ENCODE results near the gene PIAS3.
"Not testable (repeated sequence)": the region's sequence is repeated elsewhere in the genome, so short reads cannot be mapped to it uniquely, and the experiment has no call there.

Gene PIAS3

GRCh38 chr1:145871994-145872924 lies 13.4 kb upstream of the PIAS3 start:
- DNase-seq = peak; percentile 32

DNA sequence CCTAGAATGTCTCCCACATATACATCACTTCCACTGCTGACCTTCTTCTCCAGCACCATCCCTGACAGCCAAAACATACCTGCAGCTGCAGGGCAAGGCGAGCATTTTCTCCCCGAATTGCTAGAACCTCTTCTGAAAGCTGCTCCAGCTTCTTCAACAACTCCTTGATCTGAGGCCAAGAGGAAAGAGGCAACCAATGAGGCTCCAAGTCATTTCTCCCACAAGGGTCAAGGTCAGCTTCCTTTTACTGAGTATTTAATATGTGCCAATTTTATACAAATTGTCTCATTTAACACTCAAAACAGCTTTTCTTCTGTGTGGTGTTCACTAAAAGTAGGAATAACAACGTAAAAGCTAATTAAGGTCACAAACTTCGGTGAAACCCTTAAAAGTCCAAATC lies 9.4 kb upstream of the PIAS3 start:
- DNase-seq = no peak

DNA sequence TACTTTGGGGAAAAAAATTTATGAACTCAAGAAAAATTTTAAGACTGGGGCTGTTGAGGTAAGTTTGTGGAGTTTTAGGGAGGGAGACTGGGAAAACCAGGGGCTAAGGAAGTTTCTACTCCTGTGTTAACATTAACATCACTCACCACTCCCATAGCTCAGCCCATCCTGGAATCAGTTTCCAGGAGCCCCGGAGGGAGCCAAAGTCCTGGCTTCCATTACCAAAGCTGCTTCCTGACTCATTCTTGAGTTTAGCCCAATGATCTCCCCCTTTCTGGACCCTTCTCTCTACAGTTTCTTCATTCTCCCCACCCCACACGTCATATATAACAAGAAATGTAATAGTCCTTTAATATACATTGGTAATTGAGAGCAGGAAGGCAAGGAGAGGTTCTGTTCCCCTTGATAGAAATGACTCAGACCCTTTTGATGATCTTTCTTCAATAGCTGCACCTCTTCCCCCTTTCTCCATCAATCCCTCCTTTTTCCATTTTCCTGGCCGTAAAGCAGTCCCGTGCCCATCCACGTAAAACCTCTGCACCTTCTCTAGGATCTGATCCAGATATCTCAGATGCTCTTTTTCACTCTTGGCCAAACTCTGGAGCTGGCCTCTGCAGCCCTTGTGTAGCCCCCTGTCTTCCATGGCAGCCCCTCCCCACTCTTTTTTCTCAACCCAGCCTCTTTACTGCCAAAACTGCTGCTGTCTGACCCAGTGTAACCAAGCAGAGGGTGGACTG lies 4.6 kb upstream of the PIAS3 start:
- no peak for DNase-seq

DNA sequence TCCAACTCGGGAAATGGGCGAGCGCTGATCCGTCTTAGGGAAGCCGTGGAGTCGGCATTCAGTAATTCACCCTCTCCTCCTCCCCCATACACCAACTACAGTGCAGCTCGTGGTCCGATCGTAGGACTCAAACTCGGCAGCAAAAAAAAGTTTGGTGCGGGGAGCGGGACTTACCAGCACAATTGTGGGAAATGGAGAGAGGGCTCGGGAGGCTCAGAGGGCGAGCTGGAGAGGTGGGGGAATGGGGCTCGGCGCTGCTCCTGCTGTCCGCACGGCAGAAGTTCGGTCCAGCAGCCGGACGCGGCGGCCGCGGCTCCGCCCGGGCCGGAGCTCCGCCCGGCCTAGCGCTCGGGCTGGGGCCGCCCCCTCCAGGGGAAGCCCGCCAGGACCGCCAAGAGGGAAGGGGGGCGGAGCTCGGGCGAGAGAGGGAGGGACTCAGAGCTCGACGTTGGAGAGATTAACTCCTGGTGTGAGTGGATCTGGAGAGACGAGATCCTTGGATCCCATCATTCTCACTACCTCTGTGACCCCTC lies 676 bp upstream of the PIAS3 start:
- peak; percentile 73 for DNase-seq

DNA sequence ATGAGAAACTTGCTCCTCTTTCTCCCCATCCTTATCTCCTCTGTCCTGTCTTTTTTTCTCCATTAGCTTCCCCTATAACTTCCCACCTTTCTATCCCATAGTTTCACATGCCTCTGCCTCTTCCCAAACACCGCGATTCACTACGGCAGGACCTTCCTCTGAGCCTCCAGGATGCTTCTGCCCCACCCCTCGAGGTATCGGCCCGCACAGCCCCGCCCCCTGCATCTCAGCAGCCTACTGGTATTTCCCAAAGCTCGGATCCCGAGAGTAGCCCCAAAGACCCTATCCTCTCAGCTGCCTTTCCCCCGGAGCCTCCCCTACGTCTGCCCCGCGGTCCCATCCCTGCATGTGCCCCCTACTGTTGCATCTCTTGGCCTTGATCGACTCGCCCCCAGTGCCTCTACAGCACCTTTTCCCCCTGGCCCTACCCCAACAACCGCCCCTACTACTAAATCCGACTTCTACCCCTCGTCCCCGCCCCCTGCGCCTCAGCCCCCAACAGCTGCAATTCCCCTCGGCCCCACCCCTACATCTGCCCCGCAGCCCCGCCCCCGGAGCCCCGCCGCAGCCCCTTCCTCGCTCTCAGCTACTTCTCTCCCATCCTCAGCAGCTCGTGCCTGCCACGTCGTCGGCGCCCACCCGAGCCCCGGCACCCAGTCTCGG lies 512 bp downstream of the PIAS3 start:
- peak; percentile 68 for DNase-seq

DNA sequence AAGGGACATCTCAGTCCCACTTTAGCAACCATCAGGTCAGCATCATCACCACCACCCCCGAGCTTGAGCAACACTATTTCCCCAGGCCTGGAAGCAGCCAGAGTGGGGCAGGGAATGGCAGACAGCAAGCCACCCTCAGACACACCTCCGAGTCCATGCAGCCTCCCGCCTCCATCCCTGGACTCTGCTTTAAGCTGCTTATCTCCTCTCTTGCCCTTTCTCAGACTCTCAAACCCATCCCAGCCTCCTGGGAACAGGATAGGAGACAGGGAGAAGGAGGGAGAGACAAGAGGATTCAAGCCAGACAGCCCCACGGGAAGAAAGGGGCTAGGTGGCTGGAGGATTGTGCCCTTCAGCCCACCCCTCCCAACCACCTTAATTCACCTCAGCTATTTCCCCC lies 1.7 kb downstream of the PIAS3 start:
- DNase-seq = no peak

DNA sequence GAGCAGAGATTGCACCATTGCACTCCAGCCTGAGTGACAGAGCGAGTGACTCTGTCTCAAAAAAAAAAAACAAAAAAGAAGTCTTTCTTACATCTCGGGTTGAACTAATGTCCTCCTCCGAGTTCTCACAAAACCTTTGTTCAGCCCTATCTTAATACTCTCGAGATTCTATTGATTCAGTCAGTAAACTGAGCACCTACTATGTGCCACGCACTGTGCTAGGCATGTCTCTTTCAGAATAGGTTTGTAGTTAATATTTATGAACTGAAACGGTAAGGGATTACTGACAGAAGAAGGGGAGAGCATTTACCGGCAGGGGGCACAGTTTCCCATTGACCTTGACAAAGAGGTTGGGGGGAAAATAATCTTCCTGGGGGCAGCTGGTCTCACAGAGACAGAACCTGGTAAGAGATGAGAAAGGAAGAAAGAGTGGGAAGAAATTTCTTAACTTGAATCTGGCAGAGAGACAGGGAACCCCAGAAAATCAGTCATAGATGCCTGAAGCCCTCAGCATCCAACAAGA lies 3.4 kb downstream of the PIAS3 start:
- DNase-seq = no peak

DNA sequence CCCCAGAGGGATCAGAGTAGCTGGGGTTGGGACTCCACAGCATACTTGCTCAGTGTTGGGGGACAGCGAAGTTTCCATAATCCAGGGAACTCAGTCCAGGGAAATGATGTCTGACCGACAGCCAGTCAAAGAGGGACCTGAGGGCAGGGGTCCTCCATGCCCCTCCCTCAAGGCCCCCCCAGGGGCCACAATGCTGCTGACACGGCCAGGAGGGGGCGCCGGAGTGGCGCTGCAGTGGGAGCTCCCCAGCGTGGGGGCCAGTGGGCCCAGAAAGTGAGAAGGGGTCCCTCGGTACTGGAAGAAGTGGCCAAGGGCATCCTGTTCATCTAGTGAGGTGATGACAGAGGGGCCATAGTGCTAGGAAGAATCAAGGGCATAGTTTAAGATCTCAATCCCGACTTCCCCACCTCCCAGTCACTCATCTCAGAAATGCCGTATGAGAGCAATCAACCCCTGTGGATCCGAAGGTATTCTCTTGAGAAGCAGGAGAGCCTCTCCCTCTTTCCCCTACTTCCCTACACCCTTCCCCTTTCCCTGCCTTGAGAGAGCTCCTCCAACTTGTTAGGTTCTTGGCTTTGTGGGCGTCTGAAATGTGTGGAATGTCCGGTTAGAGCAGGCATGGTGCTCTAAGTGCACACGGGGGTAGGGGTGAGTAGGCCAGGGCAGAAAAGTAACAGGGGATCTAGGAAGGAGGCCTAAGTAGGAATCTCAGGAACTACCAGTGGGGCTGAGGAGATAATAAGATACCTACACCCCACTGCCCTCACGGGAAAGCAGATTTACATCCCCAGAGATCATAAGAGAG lies 9.3 kb downstream of the PIAS3 start:
- DNase-seq = no peak

- DNase-seq = no peak
Measured at GRCh38 chr1:145847827-145848226, 11.1 kb downstream of the PIAS3 start.

DNA sequence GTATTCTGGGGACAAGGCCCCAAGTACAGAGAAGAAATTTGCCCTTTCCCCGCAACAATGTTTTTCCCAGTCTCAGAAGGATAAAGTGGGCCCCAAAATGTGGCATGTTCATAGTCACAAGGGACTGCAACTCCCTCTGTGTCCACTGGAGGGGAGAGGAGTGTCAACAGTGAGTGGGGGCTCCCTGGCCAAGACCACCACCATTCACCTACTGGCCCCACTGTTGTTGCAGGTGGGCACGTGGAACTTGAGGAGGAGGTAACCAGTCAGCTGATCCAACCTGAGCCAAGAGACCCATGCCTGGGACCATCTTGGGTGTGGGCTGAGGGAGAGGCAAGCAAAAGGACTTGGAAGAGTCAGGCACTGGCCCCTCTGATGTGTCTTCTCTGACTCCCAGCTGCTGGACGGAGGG lies 12.7 kb downstream of the PIAS3 start:
- no peak for DNase-seq

DNA sequence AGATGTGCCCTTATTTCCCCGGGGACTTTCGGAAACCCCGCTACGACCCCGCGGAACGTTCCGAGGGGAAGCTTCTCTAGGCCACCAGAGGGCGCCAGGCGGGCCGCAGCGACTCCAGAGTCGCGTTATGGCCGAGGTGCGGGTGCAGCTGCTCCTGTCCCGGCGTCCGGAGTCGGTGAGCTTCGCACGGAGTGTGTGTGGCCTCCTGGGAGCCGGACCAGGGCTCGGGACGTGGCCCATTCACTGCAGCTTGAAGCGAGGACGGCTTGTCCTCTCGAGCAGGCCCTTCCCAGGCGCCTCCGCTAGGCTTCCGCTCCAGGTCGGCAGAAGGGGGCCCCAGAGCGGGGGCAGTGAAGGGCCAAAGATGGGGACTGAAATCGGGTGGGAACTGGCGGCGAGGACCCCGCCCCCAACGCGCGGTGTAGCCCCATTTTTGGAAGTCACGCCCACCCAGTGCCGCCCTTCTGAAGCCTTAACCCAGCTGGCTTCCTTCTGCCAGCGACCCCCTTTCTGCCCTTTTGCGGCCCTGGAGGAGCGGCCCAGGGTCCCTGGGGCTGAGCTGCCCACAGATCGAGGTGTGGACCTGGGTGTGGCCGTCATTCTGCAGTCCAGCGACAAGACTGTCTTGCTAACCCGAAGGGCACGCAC lies 13.2 kb downstream of the PIAS3 start, which contains the start of gene NUDT17:
Gene NUDT17, plus strand, starts transcription at position 117 of the 648 bp plus-strand sequence. Its CDS starts 11 bp downstream, at position 128.
- DNase-seq = peak; percentile 75

DNA sequence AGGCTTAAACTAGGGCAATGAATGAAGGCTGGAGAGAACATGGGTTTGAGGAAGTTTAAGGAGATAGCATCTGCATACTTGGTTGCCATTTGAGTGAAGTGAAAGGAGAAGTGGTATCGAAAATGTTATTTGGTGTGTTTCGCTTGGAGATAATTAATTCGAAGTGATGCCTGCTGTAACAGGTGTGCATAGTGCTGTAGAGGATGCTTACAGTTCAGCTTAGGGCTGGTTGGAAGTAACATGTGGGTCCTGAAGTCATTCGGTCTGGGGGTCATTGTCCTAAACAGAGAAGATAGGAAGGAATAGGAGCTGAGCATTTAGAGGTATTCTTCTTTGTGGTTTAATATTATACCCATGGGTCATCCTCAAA lies 13.8 kb downstream of the PIAS3 start:
- no peak for DNase-seq

DNA sequence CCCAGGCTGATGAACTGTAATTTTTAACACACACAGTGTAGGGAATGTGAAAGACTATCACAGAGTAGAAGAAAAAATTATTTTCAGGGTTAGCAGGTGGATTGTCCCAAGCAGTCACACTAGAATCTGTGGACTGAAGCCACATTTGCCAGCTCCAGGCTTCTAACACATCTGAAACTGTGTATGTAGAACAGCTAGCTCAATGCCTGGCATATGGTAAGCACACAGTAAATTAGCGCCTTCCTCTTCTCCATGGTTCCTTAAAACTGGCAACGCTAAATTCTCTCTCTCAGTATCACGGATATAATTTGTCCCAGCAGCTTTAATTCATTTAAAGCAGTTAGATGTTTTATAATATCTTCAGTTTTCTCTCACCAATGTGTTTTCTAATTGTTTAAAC lies 15.8 kb downstream of the PIAS3 start:
- no peak for DNase-seq

GRCh38 chr1:145837656-145838055 lies 21.2 kb downstream of the PIAS3 start:
- DNase-seq = no peak

DNA sequence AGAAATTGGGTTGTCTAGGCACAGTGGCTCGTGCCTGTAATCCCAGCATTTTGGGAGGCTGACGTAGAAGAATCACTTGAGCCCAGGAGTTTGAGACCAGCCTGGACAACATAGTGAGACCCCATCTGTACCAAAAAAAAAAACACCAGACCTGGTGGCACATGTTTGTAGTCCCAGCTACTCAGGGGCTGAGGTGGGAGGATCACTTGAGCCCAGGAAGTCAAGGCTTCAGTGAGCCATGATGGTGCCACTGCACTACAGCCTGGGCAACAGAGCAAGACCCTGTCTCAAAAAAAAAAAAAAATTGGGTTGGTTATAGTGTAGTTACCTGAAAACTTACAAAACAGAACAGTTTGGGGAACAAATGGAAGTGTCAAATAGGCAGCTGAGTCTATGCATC lies 28.1 kb downstream of the PIAS3 start:
- DNase-seq = not testable (repeated sequence)

GRCh38 chr1:145828367-145829026 lies 30.4 kb downstream of the PIAS3 start:
- DNase-seq = no peak

- DNase-seq = no peak
Measured at GRCh38 chr1:145827966-145828365, 30.9 kb downstream of the PIAS3 start.

- DNase-seq = no peak
Measured at GRCh38 chr1:145826030-145826429, 32.9 kb downstream of the PIAS3 start.

DNA sequence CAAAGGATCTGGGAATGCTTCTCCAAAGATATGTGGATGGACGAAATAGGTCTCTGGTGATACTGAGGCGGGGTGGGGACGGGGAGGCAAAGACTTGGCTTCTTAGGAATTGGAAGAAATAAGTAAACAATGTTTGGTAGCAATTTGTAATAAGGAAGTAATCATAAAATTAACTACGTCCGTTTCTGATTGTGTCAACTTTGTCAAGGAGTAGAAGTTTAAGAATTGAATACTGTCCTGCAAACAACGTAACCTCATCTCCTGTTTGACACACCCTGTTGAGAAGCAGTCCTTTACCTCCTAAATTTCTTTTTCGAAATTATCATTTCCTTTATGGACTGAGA lies 34.4 kb downstream of the PIAS3 start:
- DNase-seq = no peak

- peak; percentile 77 for DNase-seq
Measured at GRCh38 chr1:145823565-145824498, 35.0 kb downstream of the PIAS3 start, which contains the start of the genes POLR3C and RNF115. POLR3C (plus strand) TSS chr1:145824200; CDS start chr1:145825777, 1,577 bp downstream. RNF115 (minus strand) TSS chr1:145824095; CDS start chr1:145823873, 222 bp downstream.
